ENCODE data around the gene HOXB5. TPM values are rescaled to one million over a fixed set of nuclear protein-coding genes. Genes with fewer than 3 reads are reported as not detected.
A peak's percentile ranks its signal among the peaks of the same experiment; 100 is the strongest.

HOXB5 gene
- total and polyA plus RNA-seq, 2 donors, result 0.16 to 1.2 TPM

DNA sequence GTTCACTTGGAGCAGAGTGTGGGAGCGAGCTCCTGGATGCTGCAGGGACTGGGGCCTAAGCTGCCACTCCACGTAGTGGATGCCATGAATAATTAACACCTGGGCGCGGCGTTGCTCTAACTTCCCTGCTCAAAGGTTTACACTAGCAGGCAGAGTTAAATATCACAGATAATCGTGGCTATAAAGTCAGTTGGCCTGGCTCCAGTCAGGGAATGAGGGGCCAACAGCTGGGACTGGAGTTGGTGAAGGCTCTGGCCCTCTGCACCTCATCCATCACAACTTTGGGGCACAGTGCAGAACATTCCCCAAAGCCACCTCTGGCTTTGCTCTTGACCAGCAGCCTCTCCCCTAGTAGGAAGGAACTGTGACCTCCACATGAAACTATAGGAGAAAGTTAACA, 26.4 kb downstream of the HOXB5 start:
- Histone ChIP-seq H3K27ac (ENCODE audit: low read depth) (no peak overlapping the region), H3K4me1 (ENCODE audit: insufficient read depth) (peaks cover 2% of the 10 kb centered on the region), H3K36me3 (ENCODE audit: insufficient read depth) (no peaks in the 10 kb centered on the region), H3K4me3 (ENCODE audit: low read depth, low read length) (no peak overlapping the region)
- DNase-seq (ENCODE audit: extremely low spot score), result no peak
- WGBS, result 52% methylated on average over 6 of the region's 6 CpGs

DNA sequence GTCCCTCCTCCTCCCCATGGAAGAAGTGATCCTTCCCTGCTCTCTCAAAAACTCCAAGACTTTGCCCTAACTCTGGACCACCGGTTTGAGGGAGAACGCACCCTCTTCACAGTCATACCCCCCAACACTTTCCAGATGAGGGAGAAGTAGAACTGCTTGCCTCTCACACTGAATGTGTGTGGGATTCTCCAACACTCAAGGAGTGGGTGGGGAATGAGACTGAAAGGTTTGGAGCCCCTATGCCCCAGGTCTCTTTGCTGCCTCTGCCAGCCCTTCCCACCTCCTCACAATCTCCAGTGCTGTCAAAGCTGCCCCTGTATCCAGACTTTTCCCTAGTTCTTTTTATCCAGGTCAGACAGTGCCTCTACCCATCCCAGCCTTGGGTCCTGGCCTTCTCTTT, 26.9 kb downstream of the HOXB5 start:
- no peak overlapping the region for H3K4me3 ChIP-seq (ENCODE audit: low read depth, low read length)
- H3K4me1 ChIP-seq (ENCODE audit: insufficient read depth), result peaks cover 2% of the 10 kb centered on the region
- 46% methylated on average over 2 of the region's 2 CpGs for WGBS
- DNase-seq (ENCODE audit: extremely low spot score), result no peak
- H3K27ac ChIP-seq (ENCODE audit: low read depth), result no peak overlapping the region
- H3K36me3 ChIP-seq (ENCODE audit: insufficient read depth), result no peaks in the 10 kb centered on the region

DNA sequence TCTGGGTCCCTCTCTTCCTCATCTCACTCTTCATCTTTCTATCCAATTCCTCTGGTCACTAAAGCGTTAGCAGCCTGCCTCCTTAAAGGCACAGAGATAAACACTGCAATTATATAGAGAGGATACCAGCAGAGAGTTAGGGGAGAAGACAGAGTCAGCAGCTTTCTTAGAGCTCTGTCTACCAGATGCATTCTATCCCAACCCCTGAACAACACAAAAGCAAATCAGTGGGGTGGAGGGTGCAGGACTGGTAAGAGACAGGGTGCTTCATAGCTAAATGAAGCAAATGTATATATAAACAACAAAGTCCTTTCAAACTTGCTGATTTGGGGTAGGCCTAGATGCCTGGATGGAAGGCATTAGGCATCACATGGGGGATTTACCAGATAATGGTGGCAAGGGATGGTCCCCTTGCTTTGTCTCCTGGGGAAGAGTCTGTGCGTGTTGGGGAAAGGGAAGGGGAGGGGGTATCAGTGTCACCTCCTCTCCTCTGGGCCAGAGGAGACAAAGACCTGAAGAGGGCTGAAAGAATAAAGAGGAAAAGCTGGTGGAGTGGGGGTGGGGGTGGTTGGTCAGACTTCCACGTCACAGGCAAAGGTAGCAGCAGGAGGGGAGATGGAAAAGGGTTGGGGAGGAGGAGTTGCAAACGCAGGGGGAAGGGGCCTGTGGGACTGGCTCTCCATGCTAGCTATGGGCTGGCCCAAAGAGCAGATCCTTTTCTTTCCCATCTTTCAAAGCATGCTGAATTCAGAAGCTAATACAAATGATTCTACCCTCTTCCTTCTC, 27.5 kb downstream of the HOXB5 start:
- DNase-seq (ENCODE audit: extremely low spot score), result no peak
- no peak overlapping the region for H3K4me3 ChIP-seq (ENCODE audit: low read depth, low read length)
- 55% methylated on average over 4 of the region's 4 CpGs for WGBS
- H3K27ac ChIP-seq (ENCODE audit: low read depth), result no peak overlapping the region
- no peaks in the 10 kb centered on the region for H3K36me3 ChIP-seq (ENCODE audit: insufficient read depth)
- peaks cover 4% of the 10 kb centered on the region for H3K4me1 ChIP-seq (ENCODE audit: insufficient read depth)

DNA sequence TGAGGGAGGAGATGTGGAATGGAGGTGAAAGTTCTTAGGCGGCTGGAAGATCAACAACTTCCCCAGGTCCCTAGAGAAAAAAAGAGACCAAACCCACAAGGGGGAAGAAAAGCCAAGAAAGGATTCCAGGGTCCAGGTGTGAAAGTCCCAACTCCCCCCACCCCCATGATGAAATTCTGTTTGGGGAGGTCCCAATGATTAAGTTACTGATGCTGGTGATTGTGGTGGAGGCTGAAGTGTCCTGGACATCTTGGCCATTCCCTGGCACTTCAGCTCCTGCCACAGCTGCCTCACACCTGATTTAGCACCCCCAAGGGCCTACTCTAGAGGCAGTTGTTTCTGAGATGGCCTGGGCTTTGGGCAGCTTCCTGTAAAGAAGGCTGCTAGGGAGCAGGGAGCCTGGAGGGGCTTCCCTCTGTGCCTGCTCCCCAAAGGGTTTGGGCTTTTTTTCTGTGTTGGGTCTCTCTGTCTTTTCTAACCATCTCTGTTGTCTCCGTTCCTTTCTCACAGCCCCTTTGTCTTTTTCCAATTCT, 28.5 kb downstream of the HOXB5 start:
- Histone ChIP-seq H3K27ac (ENCODE audit: low read depth) (no peak overlapping the region), H3K4me1 (ENCODE audit: insufficient read depth) (peaks cover 4% of the 10 kb centered on the region), H3K4me3 (ENCODE audit: low read depth, low read length) (no peak overlapping the region), H3K36me3 (ENCODE audit: insufficient read depth) (no peaks in the 10 kb centered on the region)
- no peak for DNase-seq (ENCODE audit: extremely low spot score)
- 68% methylated on average over 2 of the region's 2 CpGs for WGBS

DNA sequence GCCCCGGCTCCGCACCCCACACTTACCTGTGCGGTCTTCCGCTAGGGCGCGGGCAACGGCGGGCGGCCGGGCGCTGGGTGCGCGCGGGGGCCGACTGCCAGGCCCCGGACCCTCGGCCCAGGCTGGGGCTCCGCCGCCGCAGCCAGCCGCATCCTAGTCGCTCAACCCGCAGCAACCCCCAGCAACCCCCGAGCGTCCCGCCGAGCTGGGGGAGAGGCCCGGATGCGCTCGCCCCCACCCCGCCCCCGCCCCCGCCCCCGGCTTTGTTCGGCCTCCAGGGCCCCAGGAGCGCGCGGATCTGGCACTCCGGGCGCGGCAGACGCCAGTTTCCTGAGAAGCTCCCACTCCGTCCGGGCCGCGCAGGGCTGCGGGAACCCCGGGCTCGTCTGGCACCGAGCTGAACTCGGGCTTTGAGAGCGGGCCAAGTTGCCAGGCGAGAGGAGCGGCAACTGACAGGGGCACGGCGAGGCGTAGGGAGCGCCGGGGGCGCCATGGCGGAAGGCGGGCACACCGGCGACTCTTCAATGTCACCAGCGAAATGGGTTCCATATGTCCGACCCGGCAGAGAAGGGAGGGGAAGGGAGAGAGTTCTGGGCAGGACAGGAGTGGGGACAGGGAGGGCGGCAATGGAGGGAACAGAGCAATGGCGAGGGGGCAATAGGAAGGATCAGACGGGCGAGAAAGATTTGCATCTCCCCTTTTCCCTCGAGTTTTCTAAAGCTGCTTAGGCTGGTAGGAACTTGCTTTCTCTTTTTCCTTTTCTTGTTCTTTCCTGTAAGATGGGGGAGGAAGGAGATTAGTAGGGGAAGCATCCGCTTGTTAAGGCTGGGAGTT, 29.2 kb downstream of the HOXB5 start:
- peak overlapping the region; percentile 64 for H3K27ac ChIP-seq (ENCODE audit: low read depth)
- 9% methylated on average over 73 of the region's 73 CpGs for WGBS
- peak overlapping the region; percentile 22 for H3K4me3 ChIP-seq (ENCODE audit: low read depth, low read length)
- H3K4me1 ChIP-seq (ENCODE audit: insufficient read depth), result peaks cover 4% of the 10 kb centered on the region
- H3K36me3 ChIP-seq (ENCODE audit: insufficient read depth), result no peaks in the 10 kb centered on the region
- DNase-seq (ENCODE audit: extremely low spot score), result no peak

DNA sequence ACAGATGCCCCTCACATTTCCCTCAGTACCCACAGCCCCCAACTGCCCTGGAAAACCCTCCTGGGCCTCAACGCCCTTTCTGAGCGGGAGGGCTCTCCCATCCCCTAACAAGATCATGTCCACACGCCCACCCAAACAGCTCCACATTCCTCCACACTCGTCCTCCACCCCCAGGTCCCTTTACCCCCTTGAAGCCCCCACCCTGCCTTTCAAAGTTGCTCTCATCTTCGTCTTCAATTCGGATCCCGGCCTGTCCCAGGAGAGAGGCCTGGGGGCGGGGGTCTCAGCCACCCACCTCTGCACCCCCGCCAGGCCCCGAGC, 29.8 kb downstream of the HOXB5 start:
- H3K36me3 ChIP-seq (ENCODE audit: insufficient read depth), result no peaks in the 10 kb centered on the region
- 41% methylated on average over 10 of the region's 10 CpGs for WGBS
- H3K4me1 ChIP-seq (ENCODE audit: insufficient read depth), result peaks cover 4% of the 10 kb centered on the region
- H3K4me3 ChIP-seq (ENCODE audit: low read depth, low read length), result peak overlapping the region; percentile 22
- DNase-seq (ENCODE audit: extremely low spot score), result no peak
- H3K27ac ChIP-seq (ENCODE audit: low read depth), result no peak overlapping the region

DNA sequence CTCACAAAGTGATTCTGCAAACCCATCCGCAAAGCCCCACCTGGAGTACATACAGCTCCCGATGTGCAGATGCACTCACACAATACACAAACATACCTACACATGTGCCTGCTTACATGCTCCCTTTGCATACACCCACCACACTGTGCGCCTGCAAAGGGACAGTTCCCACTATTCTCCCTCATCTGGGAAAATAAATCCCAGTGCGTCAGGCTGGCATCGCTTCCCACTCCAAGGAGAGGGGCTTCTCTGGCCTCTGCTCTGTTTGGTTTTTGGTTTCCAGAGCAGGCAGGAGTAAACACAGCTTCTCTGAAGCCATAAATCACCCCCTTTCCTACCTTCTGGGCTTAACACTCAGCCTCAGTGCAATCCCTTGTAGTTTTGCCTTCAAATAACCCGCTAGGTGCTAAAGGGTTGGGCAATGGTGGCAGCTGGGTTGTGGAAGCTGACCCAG, 30.2 kb downstream of the HOXB5 start:
- no peak for DNase-seq (ENCODE audit: extremely low spot score)
- 56% methylated on average over 6 of the region's 6 CpGs for WGBS
- Histone ChIP-seq H3K27ac (ENCODE audit: low read depth) (no peak overlapping the region), H3K4me3 (ENCODE audit: low read depth, low read length) (no peak overlapping the region), H3K36me3 (ENCODE audit: insufficient read depth) (no peaks in the 10 kb centered on the region), H3K4me1 (ENCODE audit: insufficient read depth) (peaks cover 4% of the 10 kb centered on the region)

DNA sequence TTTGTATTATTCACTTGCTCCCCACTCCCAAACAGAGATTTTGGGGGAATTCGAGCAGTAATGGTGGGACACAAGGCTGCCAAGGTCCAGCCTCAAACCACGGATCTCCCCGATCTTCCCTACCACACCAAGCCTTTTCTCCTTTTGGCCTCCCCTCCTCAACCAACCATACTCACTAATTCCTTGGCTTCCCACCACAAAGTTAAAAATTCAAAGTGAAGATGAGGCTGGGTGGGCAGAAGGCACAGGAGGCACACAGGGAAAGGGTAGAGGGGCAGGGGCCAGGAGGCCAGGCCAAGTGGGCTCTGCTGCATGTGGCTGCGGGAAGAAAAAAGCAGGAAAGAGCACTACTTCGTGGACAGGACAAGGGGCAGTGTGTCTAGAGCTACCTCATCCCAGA, 30.6 kb downstream of the HOXB5 start:
- Histone ChIP-seq H3K4me3 (ENCODE audit: low read depth, low read length) (no peak overlapping the region), H3K27ac (ENCODE audit: low read depth) (no peak overlapping the region)
- WGBS, result 68% methylated on average over 5 of the region's 5 CpGs

DNA sequence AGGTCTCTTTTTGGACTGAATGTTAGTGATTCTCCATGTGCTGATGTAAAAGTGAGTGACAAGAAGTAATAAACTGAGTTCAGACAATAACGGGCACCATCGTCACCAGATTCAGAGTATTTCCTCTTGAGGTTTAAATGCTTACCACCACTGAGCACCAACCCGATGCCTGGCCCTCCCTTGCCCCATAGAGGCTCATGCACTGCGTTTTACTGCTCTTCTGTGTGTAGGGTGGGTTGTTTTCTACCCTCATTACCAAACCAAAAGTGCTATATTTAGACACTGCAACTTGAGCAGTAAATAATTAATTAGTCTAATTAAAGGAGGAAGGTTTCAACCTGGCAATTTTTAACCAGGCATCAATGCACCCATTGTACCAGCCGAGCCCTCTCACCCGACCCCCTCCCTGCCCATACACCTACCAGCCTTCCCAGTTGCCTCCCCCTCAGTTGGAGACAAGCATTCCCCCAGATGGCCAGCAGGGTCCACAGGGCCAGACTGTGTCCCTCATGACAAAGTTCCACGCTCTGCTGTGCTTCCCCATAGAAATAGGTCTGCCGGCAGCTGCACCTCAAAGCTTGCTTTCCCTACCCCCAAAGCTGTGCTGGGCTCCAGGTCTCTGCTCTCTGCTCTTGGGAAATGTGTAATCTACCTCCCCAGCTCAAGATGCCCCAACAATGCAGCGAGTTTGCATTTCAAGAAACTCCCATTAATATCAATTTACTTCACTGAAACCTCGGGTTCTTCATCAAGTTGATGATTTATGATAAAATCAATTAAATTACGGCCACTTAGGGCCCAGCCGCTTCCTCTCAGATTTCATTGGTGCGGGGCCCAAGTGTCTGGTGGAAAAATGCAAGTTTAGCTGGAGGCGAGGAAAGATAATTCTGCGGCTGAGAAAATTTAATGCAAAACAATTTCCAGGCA, 31.4 kb downstream of the HOXB5 start:
- Histone ChIP-seq H3K4me3 (ENCODE audit: low read depth, low read length) (no peak overlapping the region), H3K36me3 (ENCODE audit: insufficient read depth) (no peaks in the 10 kb centered on the region), H3K4me1 (ENCODE audit: insufficient read depth) (peaks cover 4% of the 10 kb centered on the region), H3K27ac (ENCODE audit: low read depth) (peak overlapping the region; percentile 34)
- WGBS, result 69% methylated on average over 15 of the region's 15 CpGs
- no peak for DNase-seq (ENCODE audit: extremely low spot score)

More for the DNA sequence above, 30.6 kb downstream of the HOXB5 start:
- no peak for DNase-seq (ENCODE audit: extremely low spot score)
- H3K4me1 ChIP-seq (ENCODE audit: insufficient read depth), result peaks cover 4% of the 10 kb centered on the region
- H3K36me3 ChIP-seq (ENCODE audit: insufficient read depth), result no peaks in the 10 kb centered on the region

DNA sequence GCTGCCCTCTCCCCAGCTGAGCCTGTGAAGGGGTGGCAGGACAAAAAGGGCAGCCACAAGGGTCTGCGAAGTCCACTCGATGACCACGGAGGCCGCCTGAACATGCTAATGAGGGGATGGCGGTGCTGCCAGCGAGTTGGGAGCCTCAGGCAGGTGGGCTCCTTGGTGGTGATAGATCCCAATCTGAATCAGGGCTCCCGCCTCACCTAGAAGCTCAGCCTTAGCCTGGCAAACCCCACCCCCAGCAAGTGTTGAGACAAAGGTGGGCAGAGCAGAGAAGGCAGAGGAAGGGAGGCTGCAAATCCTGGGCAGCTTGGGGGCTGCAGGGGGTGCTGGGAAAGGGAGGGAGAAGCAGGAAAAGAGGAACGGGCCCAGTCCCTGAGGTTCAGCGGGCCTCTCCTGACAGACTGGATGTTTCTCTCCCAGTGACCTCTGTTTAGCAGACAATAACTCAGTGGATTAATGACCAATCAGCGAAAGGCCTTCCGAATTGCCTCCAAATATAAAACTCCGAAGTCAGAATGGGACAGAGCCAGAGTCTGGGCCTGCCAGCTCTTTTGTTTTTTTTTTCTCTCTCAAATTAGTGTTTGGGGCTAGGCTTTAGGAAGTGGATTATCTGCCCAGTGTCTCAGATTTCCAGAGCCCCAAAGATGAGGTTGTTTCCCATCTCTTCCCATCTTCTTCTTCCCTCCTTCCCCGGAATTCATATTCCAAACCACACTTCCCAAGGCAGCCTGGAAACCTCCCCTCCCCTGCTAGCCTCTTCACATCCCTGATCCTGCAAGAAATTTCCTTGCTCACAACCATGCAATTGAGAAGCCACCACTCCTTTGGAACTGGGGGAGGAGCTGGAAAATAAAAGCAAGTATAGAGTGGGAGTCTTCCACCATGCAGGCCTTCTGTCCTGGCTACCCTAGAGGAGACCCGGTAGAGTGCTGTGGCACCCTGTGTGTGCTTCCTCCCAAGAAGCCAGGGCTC, 33.5 kb downstream of the HOXB5 start:
- DNase-seq (ENCODE audit: extremely low spot score), result no peak
- 67% methylated on average over 14 of the region's 14 CpGs for WGBS
- Histone ChIP-seq H3K4me1 (ENCODE audit: insufficient read depth) (peaks cover 4% of the 10 kb centered on the region), H3K4me3 (ENCODE audit: low read depth, low read length) (no peak overlapping the region), H3K27ac (ENCODE audit: low read depth) (no peak overlapping the region), H3K36me3 (ENCODE audit: insufficient read depth) (no peaks in the 10 kb centered on the region)

DNA sequence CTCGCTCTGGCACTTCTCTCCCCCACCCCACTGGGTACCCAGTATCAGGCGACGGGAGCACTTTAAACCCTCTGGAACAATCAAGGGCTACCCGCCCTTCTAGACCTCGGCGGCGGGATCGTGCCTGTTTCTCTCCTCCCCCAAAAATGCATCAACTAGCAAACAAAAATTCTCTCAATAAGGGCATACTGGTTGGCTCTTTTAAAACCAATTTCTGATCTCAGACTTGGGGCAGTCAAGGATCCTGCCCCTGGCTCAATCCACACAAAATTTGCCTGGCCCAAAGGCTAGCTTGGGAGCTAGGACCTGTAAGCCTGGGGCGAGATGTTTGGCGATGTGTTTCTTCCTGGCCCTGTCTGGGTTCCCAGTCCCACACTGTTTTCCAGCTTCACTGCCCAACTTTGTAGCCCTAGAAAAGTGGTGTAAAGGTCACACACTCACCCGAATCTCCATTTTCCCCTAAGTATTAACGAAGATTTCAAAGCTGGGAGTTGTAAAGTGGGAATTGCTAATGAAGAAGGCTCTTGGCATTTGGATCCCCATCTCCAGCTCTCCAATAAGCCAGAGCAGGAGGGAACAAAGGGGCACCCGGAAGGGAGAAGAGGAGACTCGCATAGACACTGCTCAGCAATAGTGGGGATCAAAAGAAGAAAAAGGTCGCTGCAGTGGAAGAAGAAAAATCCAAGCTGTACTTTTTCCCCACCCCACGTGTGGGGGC, 34.3 kb downstream of the HOXB5 start:
- 74% methylated on average over 16 of the region's 16 CpGs for WGBS
- Histone ChIP-seq H3K36me3 (ENCODE audit: insufficient read depth) (no peaks in the 10 kb centered on the region), H3K4me1 (ENCODE audit: insufficient read depth) (peaks cover 2% of the 10 kb centered on the region), H3K27ac (ENCODE audit: low read depth) (no peak overlapping the region), H3K4me3 (ENCODE audit: low read depth, low read length) (no peak overlapping the region)
- no peak for DNase-seq (ENCODE audit: extremely low spot score)

DNA sequence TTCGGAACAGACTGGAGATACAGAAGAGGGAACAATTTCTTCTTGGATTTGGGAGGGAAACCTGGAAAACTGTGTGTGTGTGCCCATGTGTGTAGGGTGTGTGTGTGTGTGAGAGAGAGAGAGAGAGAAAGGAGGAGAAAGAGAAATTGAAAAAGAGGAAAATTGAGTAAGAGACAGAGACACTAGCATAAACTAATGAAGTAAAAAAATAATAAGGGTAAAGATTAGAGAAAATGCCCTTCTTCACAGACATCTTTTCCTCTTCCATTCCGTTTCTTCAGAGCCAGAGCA, 34.8 kb downstream of the HOXB5 start:
- Histone ChIP-seq H3K27ac (ENCODE audit: low read depth) (no peak overlapping the region), H3K4me3 (ENCODE audit: low read depth, low read length) (no peak overlapping the region), H3K36me3 (ENCODE audit: insufficient read depth) (no peaks in the 10 kb centered on the region), H3K4me1 (ENCODE audit: insufficient read depth) (peaks cover 2% of the 10 kb centered on the region)
- no peak for DNase-seq (ENCODE audit: extremely low spot score)
- 82% methylated on average over 2 of the region's 2 CpGs for WGBS

Data from urinary bladder (tissue), 4 donors.